SK-N-SH treated with all-trans-retinoic acid at 6 μM for 48 hours (cell line): ENCODE measurements around the gene TNKS1BP1.

Source experiments
- ARNTL ChIP-seq: fragments of 450-650 bp; formaldehyde crosslinking; IDR thresholded peaks from 2 replicates; pipeline ENCODE4 v1.5.0; 2020; ENCODE audit warnings: low read depth, mild to moderate bottlenecking, moderate library complexity, borderline replicate concordance
- CSDC2 ChIP-seq: fragments of 250-450 bp; sonication (Bioruptor Pico); IDR thresholded peaks from 2 replicates; pipeline ENCODE4 v1.5.0; 2020; ENCODE audit warnings: mild to moderate bottlenecking, moderate library complexity
- ESRRG ChIP-seq: fragments of 250-450 bp; sonication (Bioruptor Pico); IDR thresholded peaks from 2 replicates; pipeline ENCODE4 v1.6.1; 2021; ENCODE audit warnings: mild to moderate bottlenecking
- ISL1 ChIP-seq: fragments of 250-450 bp; sonication (Bioruptor Pico); IDR thresholded peaks from 2 replicates; pipeline ENCODE4 v2.1.2; 2022; ENCODE audit warnings: mild to moderate bottlenecking, moderate library complexity
- RARB ChIP-seq: fragments of 250-450 bp; sonication (Bioruptor Pico); IDR thresholded peaks from 2 replicates; pipeline ENCODE4 v1.8.0; 2021; ENCODE audit warnings: mild to moderate bottlenecking, moderate library complexity
- SNAI2 ChIP-seq: fragments of 250-450 bp; sonication (Bioruptor Pico); IDR thresholded peaks from 2 replicates; pipeline ENCODE4 v1.5.0; 2020; ENCODE audit warnings: mild to moderate bottlenecking, moderate library complexity
- ZC3H10 ChIP-seq: fragments of 250-450 bp; sonication (Bioruptor Pico); IDR thresholded peaks from 2 replicates; pipeline ENCODE4 v1.5.1; 2021; ENCODE audit warnings: mild to moderate bottlenecking, moderate library complexity
- ZFP30 ChIP-seq: fragments of 450-650 bp; formaldehyde crosslinking; IDR thresholded peaks from 2 replicates; pipeline ENCODE4 v1.5.0; 2022; ENCODE audit warnings: mild to moderate bottlenecking, moderate library complexity
- ZNF565 ChIP-seq: fragments of 450-650 bp; formaldehyde crosslinking; conservative IDR thresholded peaks from 2 replicates; pipeline ENCODE4 v1.5.0; 2020; ENCODE audit warnings: low read depth, mild to moderate bottlenecking, moderate library complexity
- ZNF8 ChIP-seq: fragments of 450-650 bp; formaldehyde crosslinking; IDR thresholded peaks from 2 replicates; pipeline ENCODE4 v1.5.0; 2020; ENCODE audit warnings: mild to moderate bottlenecking, moderate library complexity
- TF ChIP-seq, protein P1 (sequence below): fragments of 250-450 bp; sonication (Bioruptor Pico); IDR thresholded peaks from 2 replicates; pipeline ENCODE4 v1.8.0; 2020; ENCODE audit warnings: mild to moderate bottlenecking, moderate library complexity, borderline replicate concordance
- TF ChIP-seq, protein P2 (sequence below): fragments of 250-450 bp; sonication (Bioruptor Pico); IDR thresholded peaks from 2 replicates; pipeline ENCODE4 v1.5.1; 2020; ENCODE audit warnings: low read depth, mild to moderate bottlenecking, moderate library complexity

DNA sequence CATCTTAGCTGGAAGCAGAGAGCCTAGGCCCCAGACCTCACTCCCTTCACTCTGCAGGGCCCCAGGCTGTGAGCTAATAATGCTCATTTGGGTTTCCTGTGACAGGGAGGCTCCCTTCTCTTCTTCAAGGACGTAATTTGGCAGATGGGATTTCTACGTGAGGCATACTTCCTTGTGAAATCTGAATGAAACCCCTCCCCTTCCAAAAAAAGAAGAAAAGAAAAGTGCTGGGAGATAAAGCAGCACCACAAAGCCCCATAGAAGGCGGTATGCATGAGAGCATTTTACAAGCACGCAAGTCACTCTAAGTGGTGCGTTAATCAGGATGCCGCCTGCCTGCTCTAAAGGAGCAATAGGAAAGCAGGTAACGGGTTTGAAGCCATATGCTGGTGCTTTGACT is 19.1 kb upstream of the TNKS1BP1 start:
- TF ChIP-seq, protein P1, sequence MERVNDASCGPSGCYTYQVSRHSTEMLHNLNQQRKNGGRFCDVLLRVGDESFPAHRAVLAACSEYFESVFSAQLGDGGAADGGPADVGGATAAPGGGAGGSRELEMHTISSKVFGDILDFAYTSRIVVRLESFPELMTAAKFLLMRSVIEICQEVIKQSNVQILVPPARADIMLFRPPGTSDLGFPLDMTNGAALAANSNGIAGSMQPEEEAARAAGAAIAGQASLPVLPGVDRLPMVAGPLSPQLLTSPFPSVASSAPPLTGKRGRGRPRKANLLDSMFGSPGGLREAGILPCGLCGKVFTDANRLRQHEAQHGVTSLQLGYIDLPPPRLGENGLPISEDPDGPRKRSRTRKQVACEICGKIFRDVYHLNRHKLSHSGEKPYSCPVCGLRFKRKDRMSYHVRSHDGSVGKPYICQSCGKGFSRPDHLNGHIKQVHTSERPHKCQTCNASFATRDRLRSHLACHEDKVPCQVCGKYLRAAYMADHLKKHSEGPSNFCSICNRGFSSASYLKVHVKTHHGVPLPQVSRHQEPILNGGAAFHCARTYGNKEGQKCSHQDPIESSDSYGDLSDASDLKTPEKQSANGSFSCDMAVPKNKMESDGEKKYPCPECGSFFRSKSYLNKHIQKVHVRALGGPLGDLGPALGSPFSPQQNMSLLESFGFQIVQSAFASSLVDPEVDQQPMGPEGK: no peak
- TF ChIP-seq ARNTL (CRISPR knock-in tag) (no peak), ISL1 (CRISPR knock-in tag) (no peak), ZNF565 (no peak), ZC3H10 (CRISPR knock-in tag) (no peak), RARB (CRISPR knock-in tag) (no peak), ZNF8 (CRISPR knock-in tag) (no peak), ESRRG (CRISPR knock-in tag) (no peak), CSDC2 (CRISPR knock-in tag) (no peak), ZFP30 (CRISPR knock-in tag) (no peak), SNAI2 (CRISPR knock-in tag) (no peak)
- TF ChIP-seq, protein P2, sequence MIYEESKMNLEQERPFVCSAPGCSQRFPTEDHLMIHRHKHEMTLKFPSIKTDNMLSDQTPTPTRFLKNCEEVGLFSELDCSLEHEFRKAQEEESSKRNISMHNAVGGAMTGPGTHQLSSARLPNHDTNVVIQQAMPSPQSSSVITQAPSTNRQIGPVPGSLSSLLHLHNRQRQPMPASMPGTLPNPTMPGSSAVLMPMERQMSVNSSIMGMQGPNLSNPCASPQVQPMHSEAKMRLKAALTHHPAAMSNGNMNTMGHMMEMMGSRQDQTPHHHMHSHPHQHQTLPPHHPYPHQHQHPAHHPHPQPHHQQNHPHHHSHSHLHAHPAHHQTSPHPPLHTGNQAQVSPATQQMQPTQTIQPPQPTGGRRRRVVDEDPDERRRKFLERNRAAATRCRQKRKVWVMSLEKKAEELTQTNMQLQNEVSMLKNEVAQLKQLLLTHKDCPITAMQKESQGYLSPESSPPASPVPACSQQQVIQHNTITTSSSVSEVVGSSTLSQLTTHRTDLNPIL (CRISPR knock-in tag): no peak
